ENCODE data around the gene ACAP2.
A peak's percentile ranks its signal among the peaks of the same experiment; 100 is the strongest.
"Not testable (repeated sequence)": the region's sequence is repeated elsewhere in the genome, so short reads cannot be mapped to it uniquely, and the experiment has no call there.

Gene ACAP2

GRCh38 chr3:195442573-195443390, at the start of gene ACAP2:
Gene ACAP2, minus strand, starts transcription at chr3:195443020. Its CDS starts 173 bp downstream, at chr3:195442847.
- DNase-seq (ENCODE audit: low read depth) = peak; percentile 95

GRCh38 chr3:195475614-195476013, 32.8 kb upstream of the ACAP2 start:
- DNase-seq (ENCODE audit: low read depth) = no peak

- not testable (repeated sequence) for DNase-seq (ENCODE audit: low read depth)
Measured at GRCh38 chr3:195475116-195475515, 32.3 kb upstream of the ACAP2 start.

GRCh38 chr3:195468841-195469240, 26.0 kb upstream of the ACAP2 start:
- no peak for DNase-seq (ENCODE audit: low read depth)

GRCh38 chr3:195468391-195468776, 25.6 kb upstream of the ACAP2 start:
- DNase-seq (ENCODE audit: low read depth) = no peak

- DNase-seq (ENCODE audit: low read depth) = peak; percentile 55
Measured at GRCh38 chr3:195467641-195468390, 25.0 kb upstream of the ACAP2 start.

GRCh38 chr3:195466251-195466650, 23.4 kb upstream of the ACAP2 start:
- DNase-seq (ENCODE audit: low read depth) = no peak

- DNase-seq (ENCODE audit: low read depth) = not testable (repeated sequence)
Measured at GRCh38 chr3:195462922-195463321, 20.1 kb upstream of the ACAP2 start.

- DNase-seq (ENCODE audit: low read depth) = no peak
Measured at GRCh38 chr3:195462308-195462610, 19.4 kb upstream of the ACAP2 start.

GRCh38 chr3:195461594-195462307, 18.9 kb upstream of the ACAP2 start:
- no peak for DNase-seq (ENCODE audit: low read depth)

- DNase-seq (ENCODE audit: low read depth) = no peak
Measured at GRCh38 chr3:195460091-195460713, 17.4 kb upstream of the ACAP2 start.

GRCh38 chr3:195458316-195458717, 15.5 kb upstream of the ACAP2 start:
- no peak for DNase-seq (ENCODE audit: low read depth)

- no peak for DNase-seq (ENCODE audit: low read depth)
Measured at GRCh38 chr3:195455789-195456188, 13.0 kb upstream of the ACAP2 start.

GRCh38 chr3:195453236-195453635, 10.4 kb upstream of the ACAP2 start:
- no peak for DNase-seq (ENCODE audit: low read depth)

- DNase-seq (ENCODE audit: low read depth) = no peak
Measured at GRCh38 chr3:195451373-195452015, 8.7 kb upstream of the ACAP2 start.

- DNase-seq (ENCODE audit: low read depth) = no peak
Measured at GRCh38 chr3:195450731-195451229, 8.0 kb upstream of the ACAP2 start.

GRCh38 chr3:195448205-195448875, 5.5 kb upstream of the ACAP2 start:
- DNase-seq (ENCODE audit: low read depth) = no peak

GRCh38 chr3:195447201-195447600, 4.4 kb upstream of the ACAP2 start:
- no peak for DNase-seq (ENCODE audit: low read depth)

- no peak for DNase-seq (ENCODE audit: low read depth)
Measured at GRCh38 chr3:195446359-195446758, 3.5 kb upstream of the ACAP2 start.

- no peak for DNase-seq (ENCODE audit: low read depth)
Measured at GRCh38 chr3:195445885-195446284, 3.1 kb upstream of the ACAP2 start.

GRCh38 chr3:195443391-195443989, 670 bp upstream of the ACAP2 start:
- DNase-seq (ENCODE audit: low read depth) = no peak
